Right lobe of liver (tissue), 6 donors: ENCODE data around the gene INPP4A. TPM values are rescaled to one million over a fixed set of nuclear protein-coding genes. Genes with fewer than 3 reads are reported as not detected.
A peak's percentile ranks its signal among the peaks of the same experiment; 100 is the strongest.

Source experiments
- ATAC-seq, 4 donors: fragments of 200-7000 bp; cut with Tn5 transposase; one replicate each; pipeline ENCODE4 v1.9.1; 2020; ENCODE audit warnings: mild to moderate bottlenecking in 4 of 4, moderate library complexity in 4 of 4
- DNase-seq, 3 donors: peaks; one replicate each; pipeline ENCODE4 v3.0.0-alpha.2; 2020
- H3K27ac ChIP-seq, 3 donors: fragments of 200-600 bp; one replicate each; pipeline ENCODE4 v1.8.0; 2022
- H3K27me3 ChIP-seq, 2 donors: fragments of 200-600 bp; one replicate each; pipeline ENCODE4 v1.8.0; 2022
- H3K36me3 ChIP-seq, 4 donors: fragments of 200-600 bp; sonication (generic) in 1 of 4; one replicate each; pipeline versions ENCODE4 v1.5.1 to v1.8.0; 2017 to 2022; ENCODE audit warnings: control low read depth in 1 of 4
- H3K4me1 ChIP-seq, 4 donors: fragments of 200-600 bp; sonication (generic) in 1 of 4; one replicate each; pipeline versions ENCODE4 v1.5.1 to v1.8.0; 2017 to 2022; ENCODE audit warnings: control low read depth in 1 of 4
- H3K4me3 ChIP-seq, 3 donors: fragments of 200-600 bp; one replicate each; pipeline ENCODE4 v1.8.0; 2022
- H3K9me3 ChIP-seq, 4 donors: fragments of 200-600 bp; sonication (generic) in 1 of 4; one replicate each; pipeline versions ENCODE4 v1.5.1 to v1.8.0; 2017 to 2022; ENCODE audit warnings: control low read depth in 1 of 4
- CTCF ChIP-seq, 4 donors: fragments of 200-600 bp in 3 of 4; fragments of 450-650 bp in 1 of 4; IDR thresholded peaks; one replicate each; pipeline versions ENCODE4 v1.5.1 to v1.8.0; 2016 to 2022; ENCODE audit warnings: antibody characterized with exemption in 4 of 4, mild to moderate bottlenecking in 2 of 4
- POLR2A ChIP-seq: fragments of 450-650 bp; IDR thresholded peaks from one replicate; pipeline ENCODE4 v1.6.1; 2017; ENCODE audit warnings: antibody characterized with exemption, mild to moderate bottlenecking
- WGBS: methylation state at CpG from one replicate; pipeline ENCODE4 v1.1.6; 2018; ENCODE audit warnings: low coverage, low lambda C conversion rate; ENCODE audit not compliant: insufficient coverage; ENCODE audit errors: missing lambda C conversion rate; 5-methylcytosine and 5-hydroxymethylcytosine counted together
- intact Hi-C, 2 donors: fragments of 100-400 bp; cut with DNase I; formaldehyde crosslinking; loops; one replicate each; pipeline versions ENCODE4 v1.11.2 to v1.14.1; 2022
- total RNA-seq, 6 experiments: library from RNA; depleted of rRNA in 2 of 6; stranded (reverse); fragments of >200 nt in 2 of 6; fragmentation: NEBNext Ultra II Directional in 3 of 6; extraction: Animal tissue kit (Norgen Biotek cat#: 25700) in 3 of 6; gene quantifications; one replicate each; pipeline versions ENCODE4 v1.1.0 to v1.2.4, GENCODE V29; 2016 to 2023
- donor health status: DM: no; HTN: yes; CAD: no.
- donor health status: DM: no; HTN: no; CAD: no.
- donor health status: DM: no; HTN: no; CAD: no.
- donor health status: DM: no; HTN: yes; CAD: no.
- donor health status: DM: no; HTN: yes; CAD: no.

INPP4A gene
- total RNA-seq, 6 experiments from 2014 or later = 6.5 to 10.4 (median 8.0) TPM

- Histone ChIP-seq H3K9me3 (no peaks in the 10 kb centered on the region), H3K27ac (peak overlapping the region in 1 of 3 donors; percentile 4), H3K4me3 (no peak overlapping the region), H3K36me3 (no peaks in the 10 kb centered on the region), H3K4me1 (peaks cover 0 to 11% (median 0%) of the 10 kb centered on the region in 4 donors), H3K27me3 (no peaks in the 10 kb centered on the region)
- intact Hi-C loops = no loop called here
- ATAC-seq (no peak), DNase-seq (peak in 1 of 3 donors; percentile 30)
- TF ChIP-seq POLR2A = no peak
- no peak for TF ChIP-seq CTCF (IDR thresholded peaks at IDR 0.05)
- WGBS = 68% methylated on average over 5 of the region's 6 CpGs
These were observed 16.9 kb downstream of the INPP4A start for GRCh38 chr2:98461498-98462049.

- H3K27ac ChIP-seq = no peak overlapping the region
- no peaks in the 10 kb centered on the region for H3K9me3 ChIP-seq
- no peaks in the 10 kb centered on the region for H3K36me3 ChIP-seq
- H3K4me1 ChIP-seq = peaks cover 0 to 4% (median 0%) of the 10 kb centered on the region in 4 donors
- 79% methylated on average over 7 of the region's 11 CpGs for WGBS
- H3K27me3 ChIP-seq = no peaks in the 10 kb centered on the region
- H3K4me3 ChIP-seq = no peak overlapping the region
- ATAC-seq (no peak), DNase-seq (no peak)
- intact Hi-C loops = no loop called here
- TF ChIP-seq CTCF (IDR thresholded peaks at IDR 0.05) (no peak), POLR2A (no peak)
These were observed 18.4 kb downstream of the INPP4A start for GRCh38 chr2:98463081-98463481.

- no peak overlapping the region for H3K4me3 ChIP-seq
- ATAC-seq (no peak), DNase-seq (no peak)
- no peaks in the 10 kb centered on the region for H3K27me3 ChIP-seq
- H3K9me3 ChIP-seq = no peaks in the 10 kb centered on the region
- no peaks in the 10 kb centered on the region for H3K36me3 ChIP-seq
- no peak for TF ChIP-seq CTCF (IDR thresholded peaks at IDR 0.05)
- H3K27ac ChIP-seq = peak overlapping the region in 1 of 3 donors; percentile 40
- intact Hi-C loops = no loop called here
- WGBS = 62% methylated on average over 6 of the region's 10 CpGs
- H3K4me1 ChIP-seq = peaks cover 0 to 4% (median 0%) of the 10 kb centered on the region in 4 donors
These were observed 18.9 kb downstream of the INPP4A start for GRCh38 chr2:98463551-98463971.

- DNase-seq = no peak
- Histone ChIP-seq H3K27ac (peak overlapping the region in 2 of 3 donors; percentile 39 to 40), H3K27me3 (no peaks in the 10 kb centered on the region), H3K4me1 (peaks cover 0 to 4% (median 0%) of the 10 kb centered on the region in 4 donors), H3K4me3 (no peak overlapping the region), H3K9me3 (no peaks in the 10 kb centered on the region), H3K36me3 (no peaks in the 10 kb centered on the region)
- TF ChIP-seq POLR2A (no peak), CTCF (IDR thresholded peaks at IDR 0.05) (no peak)
- peak in 2 of 4 donors; percentile 12 to 18 for ATAC-seq
- intact Hi-C loops = no loop called here
- WGBS = 57% methylated on average over 10 of the region's 10 CpGs
These were observed 19.5 kb downstream of the INPP4A start for GRCh38 chr2:98463988-98464771.
